DMS153 (cell line): ENCODE results near the gene ZC3H18.

Experiments used
- DNase-seq: peaks from one replicate; lab custom pipeline; 2025; lab: John Stamatoyannopoulos, UW

The ZC3H18 gene

GRCh38 chr16:88678224-88678979 lies 108.2 kb downstream of the ZC3H18 start:
- DNase-seq = no peak

GRCh38 chr16:88680554-88681083 lies 110.4 kb downstream of the ZC3H18 start:
- DNase-seq = no peak

- DNase-seq = no peak
Measured at GRCh38 chr16:88681084-88681680, 111.0 kb downstream of the ZC3H18 start.
